HL-60/S4 (cell line): ENCODE results near the gene EPN2.

Experiments used
- in situ Hi-C: fragments of 300-500 bp; cut with MboI; formaldehyde crosslinking; loops from 2 replicates; pipeline ENCODE4 v1.14.3; 2022; ENCODE audit warnings: low sequenced_read_pairs

Gene EPN2

DNA sequence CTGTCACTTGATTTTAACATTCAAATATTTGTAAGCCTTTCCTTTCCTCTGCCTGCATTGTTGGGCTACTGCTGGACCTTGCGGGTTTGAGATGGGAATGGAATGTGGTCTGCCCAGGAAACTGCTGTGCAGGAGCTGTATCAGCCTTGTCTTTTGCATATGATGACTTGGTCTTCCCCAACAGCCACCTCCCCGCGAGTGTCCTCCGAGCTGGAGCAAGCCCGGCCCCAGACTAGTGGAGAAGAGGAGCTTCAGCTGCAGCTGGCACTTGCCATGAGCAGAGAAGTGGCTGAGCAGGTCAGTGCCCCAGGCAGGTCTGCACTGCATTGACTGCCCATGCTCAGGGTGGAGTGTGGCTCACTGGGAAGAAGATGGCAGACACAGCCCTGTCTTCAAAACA is 72.5 kb downstream of the EPN2 start:
- in situ Hi-C loops: no loop called here

DNA sequence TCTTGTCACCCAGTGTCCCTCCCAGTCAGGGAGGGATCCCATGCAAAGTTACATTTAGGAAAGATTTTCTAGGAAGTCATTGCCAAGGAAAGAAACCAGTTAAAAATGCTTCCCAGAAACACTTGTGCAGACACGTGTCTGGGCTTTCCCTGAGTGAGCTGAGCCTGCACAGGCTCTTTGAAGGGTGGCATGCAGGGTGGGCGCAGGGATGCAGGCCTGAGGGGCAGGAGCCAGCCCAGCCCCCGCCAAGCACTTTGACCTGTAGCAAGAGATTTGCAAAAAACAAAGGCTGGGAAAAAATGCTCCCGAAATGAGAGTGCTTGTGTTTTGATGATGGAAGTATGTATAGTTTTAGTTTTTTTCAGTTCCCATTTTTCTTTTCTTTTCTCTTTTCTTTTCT is 73.0 kb downstream of the EPN2 start:
- in situ Hi-C loops: no loop called here

DNA sequence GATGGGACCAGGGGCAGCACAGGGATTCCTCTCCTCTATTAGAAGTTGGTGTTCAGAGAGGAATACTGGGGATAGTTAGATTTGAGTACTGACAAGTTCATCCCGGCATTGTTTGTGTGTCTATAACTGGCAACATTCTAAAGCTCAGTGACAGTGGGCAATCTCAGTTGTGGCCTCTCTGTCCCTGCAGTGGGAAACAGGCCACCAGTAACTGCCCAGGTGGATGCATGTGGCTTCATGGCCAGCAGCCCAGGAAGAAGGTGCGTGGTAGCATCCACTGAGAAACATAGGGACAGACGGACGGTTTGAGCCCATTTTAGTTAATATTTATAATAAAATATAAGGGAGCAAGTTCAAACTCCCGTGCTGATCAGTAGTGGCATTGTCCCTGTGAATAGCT is 73.8 kb downstream of the EPN2 start:
- in situ Hi-C loops: no loop called here

DNA sequence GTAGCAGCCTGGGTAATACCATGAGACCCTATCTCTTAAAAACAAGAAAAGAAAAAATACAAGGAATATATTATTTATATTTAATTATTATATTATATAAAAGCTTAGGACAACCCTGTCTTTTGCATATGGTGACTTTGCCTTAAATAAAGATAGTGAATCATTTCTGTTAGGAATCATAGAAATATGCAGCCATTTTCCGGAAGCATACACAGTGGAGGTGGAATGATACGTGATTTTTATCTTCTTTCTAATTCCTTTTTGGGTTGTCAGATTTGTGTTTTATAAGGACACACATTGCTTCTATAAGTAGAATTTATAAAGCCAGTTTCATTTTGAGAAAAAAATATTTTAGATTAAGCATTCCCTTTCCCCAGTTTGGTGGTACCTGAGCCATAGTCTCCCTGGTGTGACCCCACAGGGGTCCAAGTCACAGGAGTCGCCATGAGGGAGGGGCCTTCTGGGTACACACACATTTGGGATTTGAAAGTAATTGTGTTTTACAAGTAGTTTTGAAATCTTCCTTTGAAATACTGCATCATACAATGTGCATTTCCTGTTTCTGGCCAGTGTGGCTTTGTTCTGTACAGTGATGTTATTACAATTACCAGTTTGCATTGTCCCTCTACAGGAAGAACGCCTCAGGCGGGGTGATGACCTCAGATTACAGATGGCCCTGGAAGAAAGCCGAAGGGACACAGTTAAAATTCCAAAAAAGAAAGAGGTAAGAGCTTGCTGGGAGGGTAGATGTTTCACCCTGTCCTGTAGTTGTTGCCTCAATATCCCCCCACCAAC is 74.5 kb downstream of the EPN2 start:
- in situ Hi-C loops: no loop called here

DNA sequence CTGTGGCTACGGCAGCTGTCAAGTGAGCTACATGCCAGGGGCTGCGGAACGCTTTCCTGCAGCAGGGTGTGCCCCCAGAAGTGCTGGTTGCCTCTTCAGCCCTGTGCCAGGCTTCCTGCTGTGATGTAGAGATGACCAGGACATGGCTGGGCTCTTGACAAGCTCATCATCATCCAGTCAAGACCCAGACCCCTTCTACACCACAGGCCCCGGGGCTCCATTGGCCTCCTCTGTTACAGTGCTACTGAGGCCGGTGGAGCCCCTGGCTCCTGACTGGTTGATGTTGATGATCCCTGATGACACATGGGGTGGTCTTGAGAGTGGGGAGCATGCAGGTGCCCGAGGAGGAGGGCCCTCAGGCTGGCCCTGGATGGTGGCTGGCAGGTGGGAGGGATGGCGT is 75.2 kb downstream of the EPN2 start:
- in situ Hi-C loops: no loop called here

DNA sequence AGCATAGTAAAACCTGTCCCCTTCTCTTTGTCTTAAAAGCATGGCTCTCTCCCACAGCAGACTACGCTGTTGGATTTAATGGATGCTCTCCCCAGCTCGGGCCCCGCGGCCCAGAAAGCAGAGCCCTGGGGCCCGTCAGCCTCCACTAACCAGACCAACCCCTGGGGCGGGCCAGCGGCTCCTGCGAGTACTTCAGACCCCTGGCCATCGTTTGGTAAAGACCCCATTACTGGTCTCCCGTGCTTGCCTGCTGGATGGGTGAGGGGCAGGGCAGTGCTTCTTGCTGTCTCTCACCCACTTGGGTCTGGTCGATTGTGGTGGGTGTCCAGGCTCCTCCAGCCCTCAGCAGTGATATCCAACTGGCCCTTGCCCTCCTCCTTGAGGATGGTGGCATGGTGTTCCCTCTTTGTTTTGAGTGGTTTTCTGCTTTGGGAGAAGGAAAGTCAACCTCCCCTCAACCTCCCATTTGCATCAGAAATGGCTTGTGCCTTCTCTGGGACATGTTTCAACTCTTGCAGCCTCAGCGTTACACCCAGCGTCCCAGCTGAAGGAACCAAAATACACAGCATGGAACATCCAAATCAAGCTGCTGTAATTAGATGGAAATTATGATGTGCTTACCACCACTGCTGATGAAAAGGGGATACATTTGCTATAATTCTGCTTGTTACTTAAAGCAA is 76.0 kb downstream of the EPN2 start:
- in situ Hi-C loops: no loop called here

DNA sequence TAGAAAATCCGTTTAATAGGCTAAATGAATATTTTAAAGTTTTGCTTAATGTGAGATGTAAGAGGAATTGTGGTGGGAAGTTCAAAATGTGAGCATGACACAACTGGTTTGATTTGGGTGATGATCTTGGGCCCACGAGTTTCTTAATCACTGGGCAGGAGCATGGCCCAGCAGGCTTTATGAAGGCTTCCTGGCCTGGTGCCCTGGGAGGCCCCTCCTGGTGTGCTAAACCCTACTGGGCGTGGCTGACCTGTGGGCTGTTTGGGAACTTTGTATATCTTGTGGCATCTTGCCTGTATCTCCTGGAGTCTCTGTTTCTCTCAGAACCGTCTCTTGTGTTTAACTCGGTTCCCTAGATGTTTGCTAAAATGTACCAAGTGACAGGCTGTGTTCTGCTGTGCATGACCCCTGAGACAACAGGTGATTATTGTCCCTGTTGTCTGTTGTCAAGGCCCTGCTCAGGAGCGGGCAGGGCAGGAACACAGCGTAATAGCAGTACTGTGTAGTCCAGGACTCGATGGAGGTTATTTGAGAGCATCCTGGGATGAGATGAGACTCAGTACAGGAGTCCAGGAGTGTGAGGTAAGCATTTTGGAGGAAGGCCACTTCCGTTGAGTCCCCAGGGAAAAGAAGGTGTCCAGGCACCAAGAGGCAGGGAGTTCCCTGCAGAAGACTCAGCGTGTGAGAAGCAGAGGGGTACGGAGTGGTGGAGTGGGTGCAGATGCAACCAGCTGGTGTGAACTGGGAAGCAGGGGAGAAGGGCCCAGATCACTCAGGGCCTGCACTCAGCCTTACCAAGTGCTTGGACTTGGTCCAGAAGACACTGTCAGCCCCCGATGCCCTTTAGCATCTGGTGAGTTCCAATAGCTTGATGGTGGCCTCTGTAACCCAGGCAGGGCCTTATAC is 76.8 kb downstream of the EPN2 start:
- in situ Hi-C loops: no loop called here

DNA sequence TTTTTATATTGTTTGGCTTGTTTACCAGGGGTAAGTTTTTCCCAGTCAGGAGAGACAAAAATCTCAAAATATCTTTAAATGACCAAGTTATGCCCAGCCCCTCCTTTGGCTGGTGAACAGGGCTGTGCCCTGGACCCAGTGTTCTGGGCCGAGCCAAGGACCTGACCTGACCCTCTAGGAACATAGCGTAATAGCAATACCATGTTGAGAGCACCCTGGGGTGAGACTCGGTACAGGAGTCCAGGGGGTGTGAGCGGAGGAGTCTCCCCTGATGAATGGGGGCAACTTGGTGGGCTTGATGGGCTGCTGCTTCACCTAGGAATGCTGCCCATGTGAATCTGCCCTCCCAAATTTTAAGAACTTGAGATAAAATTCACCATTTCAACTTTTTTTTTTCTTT is 77.9 kb downstream of the EPN2 start:
- in situ Hi-C loops: no loop called here

DNA sequence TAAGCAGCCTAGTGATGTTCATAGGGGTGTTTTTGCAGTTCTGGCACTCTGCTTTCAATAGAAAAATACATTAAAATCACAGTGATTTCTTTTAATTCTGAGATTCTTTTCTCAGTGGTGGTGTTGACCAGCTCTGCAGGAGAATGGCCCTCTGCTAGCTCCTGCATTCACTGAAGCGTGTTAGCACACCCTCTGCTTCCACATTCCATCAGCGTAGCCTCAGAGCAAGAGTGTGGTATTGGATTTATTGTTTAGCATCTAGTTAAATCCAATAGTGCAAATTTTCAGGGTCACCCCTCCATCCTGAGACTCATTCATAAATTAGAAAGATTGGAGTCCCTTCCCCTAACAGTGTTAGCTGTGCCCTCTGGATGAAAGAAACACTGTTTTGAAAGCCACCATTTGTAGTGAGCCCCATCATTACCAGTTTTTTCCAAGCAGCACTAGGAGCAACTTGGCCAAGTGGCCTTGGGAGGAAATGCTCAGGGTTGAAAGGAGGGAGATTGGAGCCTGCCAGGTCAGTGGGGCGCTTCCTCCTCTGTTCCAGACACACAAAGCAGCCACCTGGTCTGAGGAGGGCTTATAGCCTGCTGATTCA is 79.7 kb downstream of the EPN2 start:
- in situ Hi-C loops: no loop called here

DNA sequence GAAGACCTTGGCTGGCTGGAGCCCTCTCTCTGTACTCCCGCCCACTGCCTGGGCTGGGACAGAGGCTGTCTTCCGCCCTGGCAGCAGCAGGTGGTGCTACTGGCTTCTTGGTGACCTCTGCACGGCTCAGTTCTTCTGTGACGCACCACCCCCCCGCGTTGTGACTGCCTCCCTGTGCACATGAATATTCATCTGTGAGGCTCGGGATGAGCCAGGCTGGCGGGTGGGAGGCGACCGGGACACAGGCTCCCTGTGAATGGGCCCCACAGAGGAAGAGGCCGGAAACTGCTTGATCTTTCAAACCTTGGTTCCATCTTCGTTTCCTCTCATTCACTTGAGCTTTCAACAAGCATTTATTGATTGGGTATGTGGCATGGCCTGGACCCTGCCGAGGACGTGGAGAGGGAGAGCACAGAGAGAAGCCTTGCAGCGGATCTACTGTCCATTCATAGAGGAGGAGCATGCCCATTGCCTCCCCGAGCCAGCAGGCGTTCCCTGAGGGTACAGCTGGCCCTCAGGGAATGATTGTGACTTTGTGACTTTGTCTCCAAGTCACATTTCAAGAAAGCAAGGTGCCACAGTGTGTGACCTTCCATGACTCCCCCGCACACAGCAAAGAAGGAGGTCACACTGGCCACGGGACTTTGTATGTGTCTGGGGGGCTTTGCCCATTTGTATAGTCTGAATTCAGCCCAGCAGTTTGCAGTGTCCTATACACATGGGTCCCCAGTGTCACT is 80.4 kb downstream of the EPN2 start:
- in situ Hi-C loops: no loop called here

DNA sequence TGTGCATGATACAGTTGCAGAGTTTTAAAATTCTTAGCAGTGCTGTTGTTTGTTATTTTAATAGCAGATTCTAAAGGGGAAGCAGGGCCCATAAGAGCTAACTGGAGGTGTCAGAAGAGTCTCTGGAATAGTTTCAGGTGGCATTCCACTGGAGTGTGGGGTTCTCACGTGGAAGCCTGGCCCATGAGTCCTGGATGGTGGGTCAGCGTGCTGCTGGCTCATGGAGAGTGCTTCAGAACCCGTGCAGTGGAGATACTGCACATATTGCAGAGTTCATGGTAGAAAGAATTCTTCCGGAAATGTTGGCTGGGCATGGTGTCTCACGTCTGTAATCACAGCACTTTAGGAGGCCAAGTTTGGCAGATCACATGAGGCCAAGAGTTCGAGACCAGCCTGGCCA is 81.4 kb downstream of the EPN2 start:
- in situ Hi-C loops: no loop called here

DNA sequence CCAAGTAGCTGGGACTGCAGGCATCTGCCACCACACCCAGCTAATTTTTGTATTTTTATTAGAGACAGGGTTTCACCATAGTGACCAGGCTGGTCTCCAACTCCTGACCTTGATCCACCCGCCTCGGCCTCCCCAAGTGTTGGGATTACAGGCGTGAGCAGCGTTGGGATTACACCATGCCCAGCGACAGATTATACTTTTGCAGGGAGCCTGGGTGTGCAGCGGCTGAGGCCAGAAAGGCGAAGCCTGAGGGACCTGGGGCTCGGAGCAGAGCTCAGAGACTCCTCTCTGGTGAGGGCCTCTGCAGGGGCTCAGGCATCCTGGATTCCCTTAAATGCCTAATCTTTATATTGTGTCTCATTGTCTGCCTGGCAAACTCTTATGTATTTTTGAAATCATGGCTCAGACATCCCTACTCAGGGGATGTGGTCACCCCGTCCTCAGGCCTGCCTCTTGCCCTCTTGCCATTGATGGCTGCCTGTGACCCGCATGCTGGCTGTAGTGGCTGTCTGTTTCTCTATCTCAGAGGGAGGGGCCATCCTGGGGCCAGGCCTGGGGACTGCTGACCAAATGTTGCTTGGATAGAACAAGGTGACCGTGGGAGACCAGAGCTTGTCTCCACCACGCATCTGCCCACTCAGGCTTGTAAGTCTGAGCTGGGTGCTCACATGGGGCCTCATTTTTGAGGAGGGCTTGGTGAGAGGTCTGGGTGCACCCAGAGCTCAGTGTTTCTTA is 82.8 kb downstream of the EPN2 start:
- in situ Hi-C loops: no loop called here

DNA sequence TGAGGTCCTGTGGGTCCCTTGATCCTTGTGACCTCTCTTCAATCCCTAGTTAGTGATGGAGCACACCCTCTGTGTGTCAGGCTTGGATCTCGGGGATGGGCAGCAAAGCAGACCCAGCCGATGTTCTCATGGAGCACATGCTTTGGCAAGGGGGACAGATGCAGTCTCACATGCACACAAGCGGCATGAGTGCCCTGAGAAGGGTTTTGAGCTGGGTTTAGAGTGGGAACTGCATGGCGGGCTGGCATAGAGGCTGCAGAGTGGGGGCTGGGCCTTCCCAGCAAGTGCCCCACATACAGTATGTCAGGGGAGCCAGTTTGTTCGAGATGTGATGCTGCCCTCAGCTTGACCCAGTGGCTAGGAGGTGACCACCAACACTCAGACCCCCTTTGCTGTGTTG is 83.7 kb downstream of the EPN2 start:
- in situ Hi-C loops: no loop called here

DNA sequence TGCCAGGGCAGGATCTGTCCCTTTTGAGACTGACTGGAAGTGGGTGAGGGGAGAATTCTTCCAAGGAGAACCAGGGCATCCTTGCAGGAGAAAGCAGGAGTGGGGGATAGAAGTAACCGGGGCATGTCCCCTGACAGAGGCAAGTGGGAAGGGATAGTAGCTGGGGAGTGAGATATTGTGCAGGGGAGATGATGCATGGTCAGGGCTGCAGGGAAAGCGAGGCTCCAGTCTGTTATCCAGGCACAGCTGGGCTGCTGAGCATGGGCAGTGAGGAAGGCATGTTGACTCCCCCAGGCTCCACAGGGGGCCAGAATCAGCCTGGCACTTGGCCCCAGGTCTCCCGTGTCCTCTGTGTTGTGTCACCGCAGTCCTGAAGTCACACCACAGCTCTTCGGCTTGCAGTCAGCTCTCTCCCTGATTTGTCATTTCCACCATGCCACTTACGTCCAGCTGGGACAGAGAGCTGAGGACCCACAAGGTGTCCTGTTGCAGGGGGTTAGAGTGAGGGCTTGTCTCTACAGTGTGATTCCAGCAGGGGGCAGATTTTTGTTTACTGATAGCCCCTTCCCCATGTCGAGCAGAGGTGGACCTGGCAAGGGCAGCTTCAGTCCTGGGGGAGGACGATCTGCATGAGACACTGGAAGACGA is 84.4 kb downstream of the EPN2 start:
- in situ Hi-C loops: no loop called here

DNA sequence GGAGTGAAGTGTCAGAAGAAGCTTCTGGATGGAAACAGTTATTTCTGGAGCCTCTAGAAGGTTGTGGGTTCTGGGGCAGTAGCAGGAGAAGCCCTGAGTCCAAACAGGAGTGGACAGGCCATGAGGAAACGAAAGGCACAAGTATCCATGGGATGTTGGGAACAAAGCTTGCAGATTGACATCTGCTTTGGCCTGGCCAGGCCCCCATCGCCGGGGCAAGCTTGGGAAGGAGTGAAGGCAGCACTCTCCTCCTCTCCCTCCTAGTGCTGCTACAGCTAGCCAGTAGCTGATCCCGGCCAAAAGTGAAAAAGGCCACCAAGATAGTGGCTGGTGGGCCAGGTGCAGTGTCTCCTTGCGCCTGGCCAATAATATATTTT is 85.0 kb downstream of the EPN2 start:
- in situ Hi-C loops: no loop called here

DNA sequence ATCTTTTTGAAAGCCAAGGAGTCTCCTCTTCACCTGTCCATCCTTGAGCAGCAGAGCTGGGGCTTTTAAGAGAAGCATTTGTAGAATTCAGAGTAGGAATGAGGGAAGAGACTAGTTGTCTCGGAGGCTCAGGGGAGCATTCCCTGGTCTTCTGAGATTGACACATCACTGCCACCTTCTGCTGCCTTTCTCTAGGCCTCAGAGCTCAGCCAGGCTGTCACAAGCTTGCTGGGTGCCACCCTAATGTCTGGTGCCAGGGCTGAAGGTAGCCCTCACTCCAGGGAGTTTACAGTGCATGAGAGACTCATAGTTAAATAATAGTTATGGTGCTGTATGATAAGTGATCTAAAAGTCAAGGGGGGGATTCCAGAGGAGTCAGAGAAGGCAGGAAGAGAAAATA is 85.7 kb downstream of the EPN2 start:
- in situ Hi-C loops: no loop called here

DNA sequence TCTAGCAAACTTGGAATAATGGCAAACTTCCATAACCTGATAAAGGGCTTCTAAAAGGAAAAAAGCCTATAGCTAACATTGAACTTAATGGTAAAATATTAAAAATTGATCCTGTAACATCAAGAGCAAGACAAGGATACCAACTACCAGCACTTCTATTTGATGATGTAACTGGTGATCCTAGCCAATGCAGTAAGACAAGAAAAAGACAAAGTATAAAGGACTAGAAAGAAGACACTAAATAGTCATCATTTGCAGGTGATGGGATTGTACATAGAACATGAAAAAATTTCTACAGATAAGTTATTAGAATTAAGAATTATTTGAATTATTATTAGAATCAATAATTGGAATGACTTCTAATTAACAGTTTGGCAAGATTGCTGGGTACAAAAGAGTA is 88.4 kb downstream of the EPN2 start:
- in situ Hi-C loops: no loop called here

DNA sequence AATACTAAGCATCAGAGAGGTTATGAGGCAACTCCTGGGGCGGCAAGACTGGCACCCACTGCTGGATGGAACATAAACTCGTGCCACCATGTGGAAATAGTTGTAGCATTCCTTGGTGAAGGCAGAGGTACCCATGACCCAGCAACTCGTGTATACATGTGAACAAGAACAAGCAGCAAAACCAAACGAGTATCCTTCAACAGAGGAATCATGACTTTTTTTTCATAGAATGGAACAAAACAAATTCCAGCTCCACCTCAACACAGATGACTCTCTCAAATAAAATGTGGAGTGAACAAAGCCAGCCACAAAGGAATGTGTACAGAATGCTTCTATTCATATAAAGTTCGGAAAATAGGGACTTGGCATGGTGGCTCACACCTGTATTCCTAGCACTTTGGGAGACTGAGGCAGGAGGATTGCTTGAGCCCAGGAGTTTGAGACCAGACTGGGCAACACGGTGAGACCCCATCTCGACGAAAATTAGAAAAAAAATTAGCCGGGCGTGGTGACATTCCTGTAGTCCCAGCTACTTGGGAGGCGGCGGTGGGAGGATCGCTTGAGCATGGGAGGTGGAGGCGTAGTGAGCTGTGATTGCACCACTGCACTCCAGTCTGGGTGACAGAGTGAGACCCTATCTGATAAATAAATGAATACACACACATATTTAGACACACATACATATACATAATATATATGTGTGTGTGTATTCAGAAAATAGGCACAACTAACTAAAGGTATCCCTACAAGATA is 90.0 kb downstream of the EPN2 start:
- in situ Hi-C loops: no loop called here
